CD4-positive, alpha-beta memory T cell (primary cell): Measurements from ENCODE around the gene SNRNP70. TPM values are rescaled to one million over a fixed set of nuclear protein-coding genes. Genes with fewer than 3 reads are reported as not detected.
A peak's percentile ranks its signal among the peaks of the same experiment; 100 is the strongest.
"Not testable (repeated sequence)": the region's sequence is repeated elsewhere in the genome, so short reads cannot be mapped to it uniquely, and the experiment has no call there.

Experiments
- CTCF ChIA-PET: fragments of 350-600 bp; sonication (Branson Sonifier 250); formaldehyde crosslinking; loops from one replicate; lab custom pipeline; 2021; ENCODE audit warnings: inconsistent platforms; ENCODE audit not compliant: partially characterized antibody; lab: Charles Lee
- POLR2A ChIA-PET: fragments of 350-600 bp; sonication (Branson Sonifier 250); formaldehyde crosslinking; loops from one replicate; lab custom pipeline; 2021; ENCODE audit not compliant: partially characterized antibody; lab: Charles Lee
- DNase-seq, 5 donors: peaks; one replicate each; pipeline versions ENCODE4 v3.0.0 to v3.0.0-alpha.2; 2020 to 2022; ENCODE audit warnings: mixed read lengths in 1 of 5
- H3K27ac ChIP-seq: one replicate; pipeline ENCODE4 v1.7.0; 2013; ENCODE audit warnings: low read depth, low read length
- H3K27me3 ChIP-seq: 2 replicates; pipeline ENCODE4 v1.7.0; 2013; ENCODE audit warnings: mild to moderate bottlenecking, low read length, moderate library complexity; ENCODE audit not compliant: insufficient read depth
- H3K36me3 ChIP-seq: 2 replicates; pipeline ENCODE4 v1.7.0; 2013; ENCODE audit warnings: mild to moderate bottlenecking, low read length, moderate library complexity; ENCODE audit not compliant: insufficient read depth
- H3K4me1 ChIP-seq: 2 replicates; pipeline ENCODE4 v1.7.0; 2013; ENCODE audit warnings: mild to moderate bottlenecking, low read length, moderate library complexity; ENCODE audit not compliant: insufficient read depth
- H3K4me3 ChIP-seq, 2 donors: one replicate each; pipeline ENCODE4 v1.7.0; 2013; ENCODE audit warnings: low read length in 2 of 2, mild to moderate bottlenecking in 1 of 2
- H3K9me3 ChIP-seq, 2 donors: one replicate each; pipeline ENCODE4 v1.7.0; 2013; ENCODE audit warnings: low read length in 2 of 2, control low read depth in 1 of 2; ENCODE audit not compliant: control insufficient read depth in 1 of 2
- H3K27ac Mint-ChIP-seq, 7 donors: one replicate each; pipeline ENCODE4 v1.8.0; 2020 to 2021; ENCODE audit warnings: mixed read lengths in 7 of 7, mild to moderate bottlenecking in 6 of 7, inconsistent platforms in 3 of 7, moderate library complexity in 3 of 7
- H3K27me3 Mint-ChIP-seq, 2 donors: one replicate each; pipeline ENCODE4 v1.8.0; 2020 to 2021; ENCODE audit warnings: mixed read lengths in 2 of 2
- H3K36me3 Mint-ChIP-seq, 2 donors: one replicate each; pipeline ENCODE4 v1.8.0; 2020 to 2021; ENCODE audit warnings: mixed read lengths in 2 of 2, inconsistent platforms in 1 of 2, mild to moderate bottlenecking in 1 of 2
- H3K4me1 Mint-ChIP-seq, 4 donors: one replicate each; pipeline ENCODE4 v1.8.0; 2020 to 2021; ENCODE audit warnings: mixed read lengths in 4 of 4, mild to moderate bottlenecking in 1 of 4
- H3K4me3 Mint-ChIP-seq, 8 donors: one replicate each; pipeline ENCODE4 v1.8.0; 2020 to 2021; ENCODE audit warnings: mixed read lengths in 8 of 8, mild to moderate bottlenecking in 7 of 8, moderate library complexity in 6 of 8, inconsistent platforms in 3 of 8
- H3K9me3 Mint-ChIP-seq, 8 donors: one replicate each; pipeline ENCODE4 v1.8.0; 2020 to 2021; ENCODE audit warnings: mixed read lengths in 8 of 8, mild to moderate bottlenecking in 5 of 8, inconsistent platforms in 3 of 8, moderate library complexity in 1 of 8
- intact Hi-C: fragments of 100-400 bp; cut with micrococcal nuclease; formaldehyde crosslinking; loops from one replicate; pipeline ENCODE4 v1.15.1; 2023
- polyA plus RNA-seq, 2 donors: library from polyadenylated mRNA; unstranded; fragments of 300-500 nt; fragmentation: Illumina TruSeq; gene quantifications; one replicate each; pipeline ENCODE4 v1.2.3, GENCODE V29; 2021
- total RNA-seq, 2 experiments: library from RNA; stranded (reverse); gene quantifications; one replicate each; pipeline ENCODE4 v1.2.3, GENCODE V29; 2021

SNRNP70 gene
- 100 to 1,000 TPM; 675 to 689 TPM for total RNA-seq
- polyA plus RNA-seq, result 10 to 100 TPM; 31.5 to 55.2 TPM

DNA sequence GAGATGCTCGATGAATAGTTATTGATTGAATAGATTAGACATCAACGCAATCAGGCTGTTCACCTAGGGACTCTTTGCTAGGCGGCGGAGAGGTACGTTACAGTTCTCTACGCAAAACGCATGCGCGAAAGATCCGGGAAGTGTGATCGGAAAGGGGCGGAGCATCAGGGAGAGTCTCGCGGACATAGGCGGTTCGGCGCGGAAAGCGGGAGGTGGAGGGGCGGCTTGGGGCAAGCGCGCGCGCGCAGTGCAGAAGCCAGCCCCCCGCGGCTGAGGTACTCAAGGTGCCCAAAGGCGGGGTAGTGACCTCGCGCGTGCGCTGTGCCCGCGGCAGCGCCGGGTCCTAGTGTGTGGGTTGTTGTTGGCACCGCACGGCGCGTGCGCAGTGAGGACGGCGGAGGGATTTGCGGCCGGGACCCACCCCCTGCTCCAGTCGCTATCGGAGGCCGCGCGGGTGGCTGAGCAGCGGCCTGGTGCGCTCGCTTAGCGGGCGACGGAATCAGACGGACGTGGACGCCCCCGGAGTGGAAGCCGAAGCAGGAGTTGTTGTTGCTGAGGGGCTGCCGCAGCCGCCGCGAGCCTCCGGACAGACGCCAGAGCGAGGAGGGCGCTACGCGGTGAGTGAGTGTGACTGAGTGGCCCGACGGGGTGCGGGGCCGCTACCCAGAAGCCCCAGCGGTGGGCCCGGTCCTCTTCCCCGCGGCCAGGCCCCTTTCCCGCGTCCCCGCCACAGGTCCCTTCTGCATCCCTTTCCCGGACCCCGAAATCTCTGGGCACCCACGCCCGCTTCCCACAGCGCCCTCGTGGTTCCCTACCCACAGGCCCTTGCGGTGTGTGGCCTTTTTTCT, at the start of gene SNRNP70:
Gene SNRNP70, plus strand, starts transcription at position 432 of the 848 bp plus-strand sequence. CDS start 964 bp downstream, outside the sequence.
- Histone ChIP-seq H3K27ac (peak within 1 kb of the TSS; percentile 81), H3K4me3 (peak within 1 kb of the TSS; percentile 72 to 95), H3K9me3 (no peaks in the 10 kb centered on the region), H3K36me3 (peaks cover 5% of the 10 kb centered on the region), H3K27me3 (no peaks in the 10 kb centered on the region), H3K4me1 (peaks cover 32% of the 10 kb centered on the region)
- peaks cover 0 to 3% of the 10 kb centered on the region in 2 donors for H3K27me3 Mint-ChIP-seq
- peaks cover 15 to 33% of the 10 kb centered on the region in 2 donors for H3K36me3 Mint-ChIP-seq
- intact Hi-C loops, result loop anchor here (1.0 to 5.0 kb wide), 4 partner anchors 29 to 466 kb away; partner anchors contain the start of genes GYS1, LIN7B, RPL18 and RUVBL2
- peaks cover 22 to 46% (median 32%) of the 10 kb centered on the region in 4 donors for H3K4me1 Mint-ChIP-seq
- peaks cover 0 to 2% (median 0%) of the 10 kb centered on the region in 8 donors for H3K9me3 Mint-ChIP-seq
- H3K4me3 Mint-ChIP-seq, result peak within 1 kb of the TSS; percentile 82 to 96 (median 94)
- DNase-seq, result peak; percentile 99 to 100 (median 100)
- CTCF ChIA-PET, result interaction anchor here (3.9 kb wide), 1 partner anchor 13 kb away, joined by 28 read pairs; no protein-coding TSS in a partner anchor
- POLR2A ChIA-PET, result no interaction called here
- H3K27ac Mint-ChIP-seq, result peak within 1 kb of the TSS; percentile 88 to 98 (median 93)

- POLR2A ChIA-PET, H3K4me3 Mint-ChIP-seq, H3K27ac Mint-ChIP-seq, H3K9me3 Mint-ChIP-seq, H3K27ac ChIP-seq, H3K4me3 ChIP-seq, CTCF ChIA-PET, H3K4me1 Mint-ChIP-seq, H3K36me3 ChIP-seq, H3K36me3 Mint-ChIP-seq, H3K9me3 ChIP-seq, H3K4me1 ChIP-seq, H3K27me3 ChIP-seq, H3K27me3 Mint-ChIP-seq, intact Hi-C loops: not testable (repeated sequence)
- DNase-seq, result peak in 2 of 5 donors; percentile 24 to 42
Observed at GRCh38 chr19:49036815-49037214, 48.4 kb upstream of the SNRNP70 start, which contains the start of gene CGB1. CGB1 (minus strand) TSS chr19:49036895; CDS start chr19:49036711, 184 bp downstream.

GRCh38 chr19:49038111-49038510, 47.1 kb upstream of the SNRNP70 start:
- intact Hi-C loops, H3K4me3 ChIP-seq, CTCF ChIA-PET, DNase-seq, H3K27me3 Mint-ChIP-seq, H3K27ac ChIP-seq, H3K4me1 ChIP-seq, H3K36me3 Mint-ChIP-seq, H3K4me1 Mint-ChIP-seq, H3K4me3 Mint-ChIP-seq, H3K9me3 Mint-ChIP-seq, POLR2A ChIA-PET, H3K27me3 ChIP-seq, H3K9me3 ChIP-seq, H3K36me3 ChIP-seq, H3K27ac Mint-ChIP-seq: not testable (repeated sequence)

GRCh38 chr19:49038557-49039276, 46.5 kb upstream of the SNRNP70 start:
- H3K4me1 ChIP-seq, DNase-seq, H3K9me3 Mint-ChIP-seq, H3K4me1 Mint-ChIP-seq, CTCF ChIA-PET, H3K4me3 ChIP-seq, intact Hi-C loops, H3K36me3 ChIP-seq, H3K4me3 Mint-ChIP-seq, H3K27me3 Mint-ChIP-seq, H3K27ac ChIP-seq, POLR2A ChIA-PET, H3K36me3 Mint-ChIP-seq, H3K27me3 ChIP-seq, H3K27ac Mint-ChIP-seq, H3K9me3 ChIP-seq: not testable (repeated sequence)

- H3K4me1 Mint-ChIP-seq, H3K27ac Mint-ChIP-seq, H3K4me1 ChIP-seq, CTCF ChIA-PET, H3K9me3 ChIP-seq, H3K36me3 Mint-ChIP-seq, H3K27ac ChIP-seq, H3K27me3 ChIP-seq, H3K27me3 Mint-ChIP-seq, H3K4me3 ChIP-seq, intact Hi-C loops, H3K9me3 Mint-ChIP-seq, DNase-seq, H3K4me3 Mint-ChIP-seq, H3K36me3 ChIP-seq, POLR2A ChIA-PET: not testable (repeated sequence)
Observed at GRCh38 chr19:49039736-49040135, 45.5 kb upstream of the SNRNP70 start.

GRCh38 chr19:49042177-49042576, 43.1 kb upstream of the SNRNP70 start:
- ChIA-PET POLR2A (no interaction called here), CTCF (interaction anchor here (1.0 kb wide), 1 partner anchor 200 kb away, joined by 3 read pairs; no protein-coding TSS in a partner anchor)
- no peak overlapping the region for H3K27ac ChIP-seq
- no peaks in the 10 kb centered on the region for H3K27me3 ChIP-seq
- DNase-seq, result no peak
- no peaks in the 10 kb centered on the region for H3K4me1 ChIP-seq
- intact Hi-C loops, result no loop called here
- Mint-ChIP-seq H3K9me3 (no peaks in the 10 kb centered on the region), H3K27me3 (no peaks in the 10 kb centered on the region), H3K4me1 (no peaks in the 10 kb centered on the region), H3K4me3 (no peak overlapping the region), H3K36me3 (no peaks in the 10 kb centered on the region), H3K27ac (peak overlapping the region in 1 of 7 donors; percentile 52)
- no peaks in the 10 kb centered on the region for H3K36me3 ChIP-seq
- no peaks in the 10 kb centered on the region for H3K9me3 ChIP-seq
- H3K4me3 ChIP-seq, result no peak overlapping the region

GRCh38 chr19:49042666-49043065, 42.6 kb upstream of the SNRNP70 start:
- H3K4me1 Mint-ChIP-seq, H3K36me3 Mint-ChIP-seq, H3K27ac ChIP-seq, H3K36me3 ChIP-seq, H3K27me3 ChIP-seq, H3K9me3 Mint-ChIP-seq, H3K4me3 Mint-ChIP-seq, H3K9me3 ChIP-seq, CTCF ChIA-PET, H3K4me1 ChIP-seq, H3K27ac Mint-ChIP-seq, H3K27me3 Mint-ChIP-seq, intact Hi-C loops, POLR2A ChIA-PET, DNase-seq, H3K4me3 ChIP-seq: not testable (repeated sequence)
